Daoy (cell line): ENCODE measurements around the gene UBA5. TPM values are rescaled to one million over a fixed set of nuclear protein-coding genes. Genes with fewer than 3 reads are reported as not detected.
A peak's percentile ranks its signal among the peaks of the same experiment; 100 is the strongest.

Source experiments
- DNase-seq: peaks from one replicate; pipeline ENCODE4 v3.0.0-alpha.2; 2015; ENCODE audit warnings: low read depth
- total RNA-seq: library from RNA; depleted of rRNA; stranded (reverse); fragments of >200 nt; shearing (Covaris generic); gene quantifications from 2 replicates; pipeline ENCODE4 v1.2.3, GENCODE V29; 2014

UBA5 gene
- total RNA-seq, 1 experiment from 2014 or later = 31.7 TPM

DNA sequence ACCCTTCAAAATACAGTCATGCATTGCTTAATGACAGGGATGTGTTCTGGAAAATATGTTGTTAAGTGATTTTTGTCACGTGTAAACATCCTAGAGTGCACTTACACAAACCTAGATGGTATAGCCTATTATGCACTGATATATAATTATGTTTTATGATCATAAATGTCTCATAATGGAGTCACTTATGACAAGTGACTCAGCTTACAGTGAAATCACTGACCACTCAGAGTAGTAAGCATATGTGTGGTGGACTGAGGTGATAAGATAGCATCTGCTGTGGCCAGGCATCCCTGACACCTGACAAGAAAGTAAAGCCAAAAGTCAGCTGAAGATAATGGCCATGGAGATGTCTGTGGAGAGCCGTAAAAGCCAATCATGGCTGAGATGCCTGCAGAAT lies 5.9 kb upstream of the UBA5 start:
- DNase-seq = no peak

DNA sequence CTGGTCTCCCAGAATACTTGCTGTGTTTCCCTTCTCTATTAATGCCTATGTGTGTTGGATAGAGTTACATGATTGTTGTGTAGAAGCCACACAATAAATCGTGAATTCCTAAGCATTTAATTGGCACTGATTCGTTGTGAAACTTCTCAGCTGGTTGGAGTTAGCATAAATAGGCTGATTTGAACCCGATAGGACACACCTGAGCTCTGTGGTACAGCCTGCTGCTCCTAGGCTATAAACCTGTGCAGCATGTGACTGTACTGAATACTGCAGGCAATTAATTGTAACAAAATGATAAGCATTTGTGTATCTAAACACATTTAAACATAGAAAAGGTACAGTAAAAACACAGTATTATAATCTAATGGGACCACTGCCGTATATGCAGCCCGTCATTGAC lies 5.4 kb upstream of the UBA5 start:
- DNase-seq = no peak

DNA sequence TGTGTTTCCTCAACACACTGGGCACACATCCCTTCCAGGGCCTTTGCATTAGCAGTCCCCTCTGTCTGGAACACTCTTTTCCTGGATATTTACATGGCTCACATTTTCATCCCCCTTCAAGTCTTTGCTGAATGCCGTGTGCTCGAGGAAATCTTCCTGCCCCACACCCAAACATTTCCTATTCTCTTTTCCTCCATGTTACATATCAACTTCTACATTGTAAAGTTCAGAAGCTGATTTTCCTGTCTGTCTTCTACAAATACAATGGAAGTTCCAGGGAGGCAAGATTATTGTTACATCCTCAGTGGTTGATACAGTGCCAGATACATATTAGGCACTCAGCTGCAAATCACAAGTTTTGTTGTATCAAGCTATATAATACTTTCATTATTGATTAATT lies 4.7 kb upstream of the UBA5 start:
- DNase-seq = no peak

DNA sequence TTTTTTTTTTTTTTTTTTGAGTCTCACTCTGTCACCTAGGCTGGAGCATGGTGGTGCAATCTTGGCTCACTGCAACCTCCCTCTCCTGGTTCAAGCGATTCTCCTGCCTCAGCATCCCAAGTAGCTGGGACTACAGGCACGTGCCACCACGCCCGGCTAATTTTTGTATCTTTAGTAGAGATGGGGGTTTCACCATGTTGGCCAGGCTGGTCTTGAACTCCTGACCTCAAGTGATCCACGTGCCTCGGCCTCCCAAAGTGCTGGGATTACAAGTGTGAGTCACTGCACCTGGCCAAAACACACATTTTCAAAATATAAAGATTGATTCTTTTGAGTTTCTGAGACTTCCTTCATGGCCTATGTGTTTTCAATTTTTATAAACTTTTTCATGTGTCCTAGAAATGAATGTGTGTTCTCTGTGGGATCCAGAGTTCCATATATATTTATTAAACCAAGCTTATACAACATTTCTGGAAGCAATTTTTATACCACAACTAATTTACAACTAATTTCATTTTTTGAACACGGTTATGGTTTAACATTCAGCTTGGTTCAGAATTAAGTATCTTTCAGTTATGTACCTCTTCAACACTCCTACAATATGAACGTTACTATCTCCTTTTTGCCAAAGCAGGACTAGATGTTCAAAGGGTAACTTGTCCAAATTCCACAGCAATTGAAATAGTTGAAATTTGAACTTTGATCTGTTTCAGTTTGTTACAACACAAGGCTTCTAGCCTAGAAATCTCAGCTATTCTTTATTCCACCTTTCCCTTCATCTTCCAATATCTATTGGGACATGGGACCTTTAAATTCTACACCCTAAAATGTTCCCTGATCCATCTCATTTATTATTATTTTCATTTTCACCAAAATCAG lies 2.0 kb upstream of the UBA5 start:
- DNase-seq = no peak

DNA sequence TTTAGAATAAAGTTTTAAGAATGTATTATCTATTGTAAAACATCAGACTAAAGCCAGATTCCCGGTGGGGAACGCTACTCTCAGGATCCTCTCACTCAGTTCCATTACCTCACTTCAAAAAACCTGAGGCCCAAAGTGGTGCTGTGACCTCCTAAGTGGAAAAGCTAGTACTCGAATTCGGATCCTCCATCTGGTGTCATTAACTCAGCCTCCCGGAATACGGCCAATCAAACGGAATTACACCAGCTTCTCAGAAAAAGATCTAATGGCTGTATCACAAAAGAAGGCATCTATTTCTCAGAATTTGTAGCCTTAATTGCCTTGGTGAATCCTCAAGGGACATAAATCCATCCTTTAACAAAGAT lies 1.1 kb upstream of the UBA5 start:
- DNase-seq = no peak

DNA sequence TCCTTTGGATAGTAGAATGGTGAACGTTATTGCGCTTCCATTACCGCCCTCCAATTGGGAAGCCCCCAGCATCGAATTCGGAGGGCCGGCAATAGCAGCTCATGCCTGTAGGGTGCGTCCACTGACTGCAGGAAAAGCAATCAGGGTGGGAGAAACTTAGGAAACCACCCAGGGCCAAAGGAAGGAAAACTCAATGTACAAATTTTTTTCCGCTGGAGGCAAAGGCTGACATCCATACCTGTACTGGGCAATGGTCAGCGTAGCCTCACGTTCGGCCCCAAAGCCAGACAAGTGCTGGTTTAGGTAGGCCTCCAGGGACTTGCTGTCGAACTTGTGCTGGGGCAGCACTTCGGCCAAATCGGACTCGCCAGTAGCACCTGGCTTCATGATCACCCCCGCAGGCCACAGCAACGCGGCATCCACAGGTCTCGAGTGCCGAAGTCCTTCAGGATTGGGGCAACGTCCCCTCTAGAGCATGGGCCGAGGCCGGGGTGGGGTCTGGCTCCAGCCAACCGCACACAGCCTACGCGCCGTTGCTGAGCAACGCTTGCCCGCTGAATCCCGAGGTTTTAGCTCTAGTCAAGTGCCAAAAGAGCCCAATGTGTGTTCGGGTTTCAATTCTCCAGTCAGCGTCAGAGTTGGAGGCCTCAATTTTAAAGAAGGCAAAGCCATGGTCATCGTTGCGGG lies 621 bp upstream of the UBA5 start, which contains the start of gene ACAD11:
Gene ACAD11, minus strand, starts transcription at position 445 of the 687 bp plus-strand sequence. Its CDS starts 58 bp downstream, at position 387.
- peak; percentile 75 for DNase-seq

DNA sequence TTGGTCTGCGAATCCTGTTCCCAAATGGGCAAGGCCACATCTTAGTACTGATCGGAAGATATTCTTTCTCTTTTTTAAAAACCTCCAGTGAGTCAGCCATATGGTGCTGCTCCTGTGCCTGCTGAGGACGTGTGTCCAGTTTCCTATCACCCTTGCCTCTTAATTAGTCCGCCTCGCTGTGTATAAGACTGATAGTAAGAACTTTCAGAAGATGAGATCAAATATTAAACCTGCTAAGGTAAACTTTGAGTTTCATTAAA lies 612 bp downstream of the UBA5 start:
- no peak for DNase-seq

GRCh38 chr3:132661101-132661500 lies 972 bp downstream of the UBA5 start:
- no peak for DNase-seq

- DNase-seq = no peak
Measured at GRCh38 chr3:132662212-132662611, 2.1 kb downstream of the UBA5 start.

DNA sequence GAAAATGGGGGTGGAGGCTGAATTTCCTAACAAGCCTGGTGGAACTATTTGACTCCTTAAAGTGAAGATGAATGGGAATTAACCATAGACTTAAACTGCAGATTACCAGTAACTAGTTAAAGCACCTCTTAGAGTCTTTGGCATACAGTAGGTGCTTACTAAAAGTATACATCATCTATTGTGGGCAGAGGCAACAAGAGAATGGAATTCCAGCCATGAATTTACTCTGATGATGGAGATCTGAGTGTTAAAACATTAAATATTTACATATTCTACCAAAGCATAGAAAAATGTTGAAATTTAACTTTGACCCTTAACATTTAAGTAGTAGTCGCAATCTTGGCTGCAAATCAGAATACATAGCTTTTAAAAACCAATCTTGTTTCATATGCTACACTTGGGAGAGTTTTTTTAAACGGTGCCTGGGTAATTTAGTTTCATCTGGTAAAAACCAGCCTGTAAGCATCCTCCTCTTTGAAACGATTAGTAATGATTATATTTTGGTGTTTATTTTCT lies 5.2 kb downstream of the UBA5 start:
- DNase-seq = no peak

GRCh38 chr3:132669256-132669777 lies 9.2 kb downstream of the UBA5 start:
- DNase-seq = no peak

DNA sequence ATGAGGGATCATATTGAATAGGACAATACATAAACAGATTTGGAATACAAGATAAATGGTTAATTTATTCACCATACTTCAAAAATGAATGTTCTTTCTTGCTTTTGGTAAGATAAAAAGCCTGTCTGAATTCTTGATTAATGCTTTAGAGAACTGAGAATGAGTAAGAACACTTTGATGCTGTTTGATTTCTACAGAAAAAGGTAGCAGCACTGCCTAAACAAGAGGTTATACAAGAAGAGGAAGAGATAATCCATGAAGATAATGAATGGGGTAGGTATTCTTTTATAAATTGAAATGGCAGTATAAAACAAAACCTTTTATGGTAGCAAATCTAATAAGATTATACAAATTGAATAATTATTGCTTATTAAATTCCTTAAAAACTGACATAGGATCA lies 15.3 kb downstream of the UBA5 start:
- DNase-seq = no peak

- DNase-seq = no peak
Measured at GRCh38 chr3:132679911-132680310, 19.8 kb downstream of the UBA5 start.

GRCh38 chr3:132681421-132681820 lies 21.3 kb downstream of the UBA5 start:
- DNase-seq = no peak

DNA sequence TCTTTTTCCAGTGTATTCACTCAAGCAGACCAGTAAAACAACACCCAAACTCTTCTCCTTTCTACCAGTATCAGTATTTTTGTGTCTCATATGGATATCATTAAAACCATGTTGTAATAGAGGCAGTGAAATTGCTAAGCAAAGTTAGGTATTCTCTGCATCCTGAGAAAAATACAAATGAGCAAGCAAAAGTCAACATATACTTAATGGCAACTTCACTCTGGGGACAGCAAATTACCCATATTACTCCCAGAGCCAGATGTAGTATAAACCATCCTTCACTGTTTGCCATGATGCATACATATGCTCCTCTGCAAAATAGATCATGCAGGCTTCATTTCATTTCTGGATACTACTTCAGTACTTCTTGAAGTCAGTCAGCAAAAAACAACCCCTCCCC lies 22.1 kb downstream of the UBA5 start:
- DNase-seq = no peak

DNA sequence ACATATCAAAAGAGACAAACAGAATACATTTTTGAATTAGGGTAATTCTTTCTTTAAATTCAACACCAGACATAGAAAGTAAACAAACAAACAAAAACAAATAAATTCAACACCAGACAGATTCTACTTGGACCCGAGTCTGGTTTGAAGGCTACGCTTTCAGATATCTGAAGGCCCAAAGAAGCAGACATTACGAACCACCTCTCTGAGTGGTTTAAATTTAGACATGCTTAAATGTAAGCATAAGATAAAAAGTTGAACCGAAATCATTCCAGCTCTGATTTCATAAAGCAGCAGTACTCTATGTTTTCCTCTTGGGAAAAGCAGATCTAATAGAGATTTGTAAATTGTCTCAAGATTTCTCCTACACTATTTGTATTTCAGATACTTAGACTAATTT lies 29.9 kb downstream of the UBA5 start:
- DNase-seq = no peak

DNA sequence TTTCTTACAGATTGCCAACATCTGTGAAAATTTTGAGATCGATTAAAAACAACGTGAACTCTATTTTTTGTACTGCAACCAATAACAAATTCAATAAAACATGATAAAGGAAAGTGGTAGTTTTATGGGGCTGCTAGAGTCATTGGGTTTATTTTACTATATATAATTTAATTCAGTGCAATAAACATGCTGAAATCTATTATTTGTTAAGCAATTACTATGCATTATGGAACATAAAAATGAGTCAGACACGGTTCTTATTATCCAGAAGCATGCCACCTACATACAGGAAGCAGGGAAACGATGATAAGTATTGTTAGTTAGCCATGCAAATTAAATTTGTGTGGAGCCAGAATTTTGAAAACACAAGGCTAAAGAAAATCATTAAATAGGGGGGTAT lies 34.9 kb downstream of the UBA5 start:
- no peak for DNase-seq

DNA sequence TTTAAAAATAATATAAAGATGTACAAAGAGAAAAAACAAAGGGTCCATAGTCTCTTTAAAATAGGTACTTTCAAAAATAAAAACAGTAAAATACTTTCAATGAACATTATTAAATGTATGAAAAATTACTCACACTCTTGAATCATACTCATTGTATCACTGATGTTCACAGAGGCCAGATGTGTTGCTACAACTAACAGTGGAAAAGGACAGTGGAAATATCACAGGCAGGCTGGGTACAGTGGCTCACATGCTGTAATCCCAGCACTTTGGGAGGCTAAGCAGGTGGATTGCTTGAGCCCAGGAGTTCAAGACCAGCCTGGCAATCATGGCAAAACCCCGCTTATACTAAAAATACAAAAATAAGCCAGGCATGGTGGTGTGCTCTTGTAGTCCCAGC lies 35.3 kb downstream of the UBA5 start:
- DNase-seq = no peak

DNA sequence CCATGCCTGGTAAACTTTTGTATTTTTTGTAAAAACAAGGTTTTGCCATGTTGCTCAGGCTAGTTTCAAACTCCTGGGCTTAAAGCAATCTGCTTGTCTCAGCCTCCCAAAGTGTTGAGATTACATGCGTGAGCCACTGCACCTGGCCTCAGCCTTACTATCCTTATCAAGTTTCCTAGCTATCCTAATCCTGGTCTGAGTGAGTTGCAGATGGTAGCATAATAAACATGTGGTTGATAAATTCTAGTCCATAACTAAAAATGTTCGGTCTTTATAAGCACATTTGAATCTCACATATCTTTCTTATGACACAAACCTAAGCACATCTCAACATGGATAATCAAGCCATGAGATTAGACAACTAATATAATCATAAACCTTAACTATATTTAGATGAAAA lies 43.6 kb downstream of the UBA5 start:
- DNase-seq = no peak

GRCh38 chr3:132709761-132710160 lies 49.6 kb downstream of the UBA5 start:
- no peak for DNase-seq

DNA sequence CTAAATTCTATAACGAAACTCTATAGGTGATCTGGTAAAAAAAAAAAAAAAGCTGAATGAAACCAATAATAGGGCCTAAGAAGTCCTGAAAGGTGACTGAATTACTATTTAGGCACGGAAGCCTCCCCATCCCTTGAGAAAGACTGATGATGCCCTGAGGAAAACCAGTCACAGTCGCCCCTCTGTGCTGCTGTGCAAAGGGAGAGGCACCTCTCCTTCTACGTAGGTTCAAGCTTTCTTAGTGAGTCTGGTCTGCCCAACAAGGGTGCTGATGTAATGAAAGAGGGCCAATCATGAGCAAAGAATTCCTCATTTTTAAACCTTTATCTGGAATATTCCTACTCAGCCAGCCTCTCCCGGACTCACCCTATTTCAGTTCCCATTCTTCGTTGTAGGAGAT lies 50.2 kb downstream of the UBA5 start:
- no peak for DNase-seq

GRCh38 chr3:132713977-132714727 lies 54.0 kb downstream of the UBA5 start:
- DNase-seq = no peak
